PC-9 (cell line): ENCODE results near the gene MYH16.

ENCODE experiments used
- CTCF ChIP-seq: fragments of 200-600 bp; sonication (generic); conservative IDR thresholded peaks from 2 replicates; pipeline ENCODE4 v1.6.1; 2017; ENCODE audit warnings: mixed run types, antibody characterized with exemption, mild to moderate bottlenecking, moderate library complexity
- EZH2 ChIP-seq: fragments of 200-600 bp; sonication (generic); IDR thresholded peaks from 2 replicates; pipeline ENCODE4 v1.8.0; 2017; ENCODE audit warnings: antibody characterized with exemption, low read depth

- no peak for TF ChIP-seq CTCF
- no peak for TF ChIP-seq EZH2
Measured at GRCh38 chr7:99257065-99257464, 15.6 kb upstream of the MYH16 start.
